SK-N-SH treated with all-trans-retinoic acid at 6 μM for 48 hours (cell line): ENCODE results near the gene CNPPD1.

ENCODE experiments used
- ATAC-seq: fragments of 200-7000 bp; cut with Tn5 transposase; 3 replicates; pipeline ENCODE4 v1.9.1; 2020; ENCODE audit warnings: mild to moderate bottlenecking, moderate library complexity
- ARNTL ChIP-seq: fragments of 450-650 bp; formaldehyde crosslinking; IDR thresholded peaks from 2 replicates; pipeline ENCODE4 v1.5.0; 2020; ENCODE audit warnings: low read depth, mild to moderate bottlenecking, moderate library complexity, borderline replicate concordance
- CSDC2 ChIP-seq: fragments of 250-450 bp; sonication (Bioruptor Pico); IDR thresholded peaks from 2 replicates; pipeline ENCODE4 v1.5.0; 2020; ENCODE audit warnings: mild to moderate bottlenecking, moderate library complexity
- CSRNP3 ChIP-seq: fragments of 250-450 bp; sonication (Bioruptor Pico); IDR thresholded peaks from 2 replicates; pipeline ENCODE4 v1.5.1; 2021; ENCODE audit warnings: mild to moderate bottlenecking, moderate library complexity
- ESRRG ChIP-seq: fragments of 250-450 bp; sonication (Bioruptor Pico); IDR thresholded peaks from 2 replicates; pipeline ENCODE4 v1.6.1; 2021; ENCODE audit warnings: mild to moderate bottlenecking
- GLIS3 ChIP-seq: fragments of 250-450 bp; sonication (Bioruptor Pico); IDR thresholded peaks from 2 replicates; pipeline ENCODE4 v1.5.0; 2020; ENCODE audit warnings: mild to moderate bottlenecking, moderate library complexity
- ISL1 ChIP-seq: fragments of 250-450 bp; sonication (Bioruptor Pico); IDR thresholded peaks from 2 replicates; pipeline ENCODE4 v2.1.2; 2022; ENCODE audit warnings: mild to moderate bottlenecking, moderate library complexity
- POU6F1 ChIP-seq: fragments of 250-450 bp; sonication (Bioruptor Pico); IDR thresholded peaks from 2 replicates; pipeline ENCODE4 v1.8.0; 2021; ENCODE audit warnings: low read depth, mild to moderate bottlenecking, moderate library complexity, borderline replicate concordance
- PPARA ChIP-seq: fragments of 250-450 bp; sonication (Bioruptor Pico); IDR thresholded peaks from 2 replicates; pipeline ENCODE4 v1.5.0; 2020; ENCODE audit warnings: mild to moderate bottlenecking, borderline replicate concordance
- RARB ChIP-seq: fragments of 250-450 bp; sonication (Bioruptor Pico); IDR thresholded peaks from 2 replicates; pipeline ENCODE4 v1.8.0; 2021; ENCODE audit warnings: mild to moderate bottlenecking, moderate library complexity
- SNAI2 ChIP-seq: fragments of 250-450 bp; sonication (Bioruptor Pico); IDR thresholded peaks from 2 replicates; pipeline ENCODE4 v1.5.0; 2020; ENCODE audit warnings: mild to moderate bottlenecking, moderate library complexity
- TCF4 ChIP-seq: fragments of 250-450 bp; sonication (Bioruptor Pico); IDR thresholded peaks from 2 replicates; pipeline ENCODE4 v1.8.0; 2021; ENCODE audit warnings: mild to moderate bottlenecking, moderate library complexity, borderline replicate concordance
- TOX ChIP-seq: fragments of 250-450 bp; sonication (Bioruptor Pico); IDR thresholded peaks from 2 replicates; pipeline ENCODE4 v1.8.0; 2021; ENCODE audit warnings: mild to moderate bottlenecking, moderate library complexity, borderline replicate concordance
- ZC3H10 ChIP-seq: fragments of 250-450 bp; sonication (Bioruptor Pico); IDR thresholded peaks from 2 replicates; pipeline ENCODE4 v1.5.1; 2021; ENCODE audit warnings: mild to moderate bottlenecking, moderate library complexity
- ZFP3 ChIP-seq: fragments of 250-450 bp; sonication (Bioruptor Pico); IDR thresholded peaks from 2 replicates; pipeline ENCODE4 v1.5.0; 2020; ENCODE audit warnings: mild to moderate bottlenecking, moderate library complexity
- ZFP30 ChIP-seq: fragments of 450-650 bp; formaldehyde crosslinking; IDR thresholded peaks from 2 replicates; pipeline ENCODE4 v1.5.0; 2022; ENCODE audit warnings: mild to moderate bottlenecking, moderate library complexity
- ZNF565 ChIP-seq: fragments of 450-650 bp; formaldehyde crosslinking; conservative IDR thresholded peaks from 2 replicates; pipeline ENCODE4 v1.5.0; 2020; ENCODE audit warnings: low read depth, mild to moderate bottlenecking, moderate library complexity
- ZNF70 ChIP-seq: fragments of 450-650 bp; formaldehyde crosslinking; IDR thresholded peaks from 2 replicates; pipeline ENCODE4 v1.5.0; 2020; ENCODE audit warnings: mild to moderate bottlenecking, moderate library complexity
- ZNF8 ChIP-seq: fragments of 450-650 bp; formaldehyde crosslinking; IDR thresholded peaks from 2 replicates; pipeline ENCODE4 v1.5.0; 2020; ENCODE audit warnings: mild to moderate bottlenecking, moderate library complexity
- TF ChIP-seq, protein P1 (sequence below): fragments of 250-450 bp; sonication (Bioruptor Pico); IDR thresholded peaks from 2 replicates; pipeline ENCODE4 v1.8.0; 2020; ENCODE audit warnings: mild to moderate bottlenecking, moderate library complexity, borderline replicate concordance
- TF ChIP-seq, protein P2 (sequence below): fragments of 250-450 bp; sonication (Bioruptor Pico); IDR thresholded peaks from 2 replicates; pipeline ENCODE4 v1.5.0; 2020; ENCODE audit warnings: mild to moderate bottlenecking, moderate library complexity

CNPPD1 gene

DNA sequence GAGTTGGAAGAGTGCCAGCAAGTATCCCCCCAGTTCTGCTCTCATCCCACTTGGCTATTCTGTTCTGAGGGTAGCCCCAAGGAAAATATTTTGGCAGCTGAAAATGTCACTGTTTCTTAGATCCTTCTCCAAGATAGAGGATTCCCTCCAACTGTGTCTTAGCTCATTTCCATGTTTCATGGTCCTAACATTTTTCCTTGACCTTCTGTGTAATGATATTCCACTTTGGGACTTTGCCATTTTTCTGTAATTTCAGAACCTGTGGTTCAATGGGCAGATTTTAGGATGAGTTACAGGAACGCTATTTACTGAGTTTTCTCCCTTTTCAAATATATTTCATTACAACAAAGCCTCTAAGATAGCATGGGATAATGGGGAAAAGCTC is 50.8 kb downstream of the CNPPD1 start:
- TF ChIP-seq, protein P1, sequence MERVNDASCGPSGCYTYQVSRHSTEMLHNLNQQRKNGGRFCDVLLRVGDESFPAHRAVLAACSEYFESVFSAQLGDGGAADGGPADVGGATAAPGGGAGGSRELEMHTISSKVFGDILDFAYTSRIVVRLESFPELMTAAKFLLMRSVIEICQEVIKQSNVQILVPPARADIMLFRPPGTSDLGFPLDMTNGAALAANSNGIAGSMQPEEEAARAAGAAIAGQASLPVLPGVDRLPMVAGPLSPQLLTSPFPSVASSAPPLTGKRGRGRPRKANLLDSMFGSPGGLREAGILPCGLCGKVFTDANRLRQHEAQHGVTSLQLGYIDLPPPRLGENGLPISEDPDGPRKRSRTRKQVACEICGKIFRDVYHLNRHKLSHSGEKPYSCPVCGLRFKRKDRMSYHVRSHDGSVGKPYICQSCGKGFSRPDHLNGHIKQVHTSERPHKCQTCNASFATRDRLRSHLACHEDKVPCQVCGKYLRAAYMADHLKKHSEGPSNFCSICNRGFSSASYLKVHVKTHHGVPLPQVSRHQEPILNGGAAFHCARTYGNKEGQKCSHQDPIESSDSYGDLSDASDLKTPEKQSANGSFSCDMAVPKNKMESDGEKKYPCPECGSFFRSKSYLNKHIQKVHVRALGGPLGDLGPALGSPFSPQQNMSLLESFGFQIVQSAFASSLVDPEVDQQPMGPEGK (CRISPR knock-in tag), result no peak
- TF ChIP-seq TOX, result no peak
- no peak for TF ChIP-seq ESRRG (CRISPR knock-in tag)
- TF ChIP-seq RARB, result no peak
- TF ChIP-seq ZNF70 (CRISPR knock-in tag), result no peak
- no peak for TF ChIP-seq ZNF565 (CRISPR knock-in tag)
- no peak for TF ChIP-seq PPARA (CRISPR knock-in tag)
- TF ChIP-seq POU6F1 (CRISPR knock-in tag), result no peak
- no peak for TF ChIP-seq ISL1 (CRISPR knock-in tag)
- no peak for TF ChIP-seq ZC3H10 (CRISPR knock-in tag)
- no peak for TF ChIP-seq TCF4 (CRISPR knock-in tag)
- no peak for TF ChIP-seq GLIS3
- no peak for TF ChIP-seq SNAI2 (CRISPR knock-in tag)
- TF ChIP-seq, all 23 proteins: peak for 0
- ATAC-seq, result no peak

DNA sequence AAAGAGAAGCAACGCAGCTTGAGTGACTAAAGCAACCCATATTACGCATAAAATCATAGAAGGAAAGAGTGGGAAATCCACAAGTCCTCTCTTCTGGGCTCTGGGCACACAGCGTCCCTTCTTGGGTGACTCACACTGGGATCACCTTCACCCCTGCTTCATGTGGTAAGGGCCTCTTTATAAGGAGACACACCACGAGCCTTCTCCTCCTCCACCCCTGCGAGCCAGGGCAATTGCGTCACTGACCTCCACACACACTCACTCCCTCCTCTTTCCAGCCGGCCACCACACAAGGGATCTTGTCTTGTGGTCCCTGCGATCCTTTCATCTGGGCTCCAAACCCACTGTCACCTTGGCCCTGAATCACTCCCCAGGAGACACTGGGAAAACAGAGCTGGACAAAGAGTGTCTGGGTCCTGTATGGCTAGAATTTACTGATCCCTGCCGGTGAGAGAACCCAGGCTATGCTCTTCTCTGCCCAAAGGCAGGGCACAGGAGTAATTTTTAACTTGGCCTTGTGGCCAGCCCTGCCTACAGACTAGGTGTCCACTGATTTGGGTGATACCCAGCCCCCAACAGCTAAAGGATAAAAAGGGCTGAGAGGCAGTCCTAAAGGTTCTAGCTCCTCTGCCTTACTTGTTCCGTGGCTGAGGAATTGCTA is 51.4 kb downstream of the CNPPD1 start:
- ATAC-seq, result no peak
- TF ChIP-seq ZFP3 (CRISPR knock-in tag) (no peak), PPARA (CRISPR knock-in tag) (no peak), ZNF565 (CRISPR knock-in tag) (no peak), CSDC2 (CRISPR knock-in tag) (no peak), ZNF8 (CRISPR knock-in tag) (no peak), TCF4 (CRISPR knock-in tag) (no peak), POU6F1 (CRISPR knock-in tag) (no peak), ISL1 (CRISPR knock-in tag) (no peak), CSRNP3 (CRISPR knock-in tag) (no peak), ARNTL (CRISPR knock-in tag) (no peak), SNAI2 (CRISPR knock-in tag) (no peak), ZFP30 (CRISPR knock-in tag) (no peak), TOX (no peak), ESRRG (CRISPR knock-in tag) (no peak), GLIS3 (no peak)
- TF ChIP-seq, protein P1 (CRISPR knock-in tag), result no peak
- TF ChIP-seq, protein P2, sequence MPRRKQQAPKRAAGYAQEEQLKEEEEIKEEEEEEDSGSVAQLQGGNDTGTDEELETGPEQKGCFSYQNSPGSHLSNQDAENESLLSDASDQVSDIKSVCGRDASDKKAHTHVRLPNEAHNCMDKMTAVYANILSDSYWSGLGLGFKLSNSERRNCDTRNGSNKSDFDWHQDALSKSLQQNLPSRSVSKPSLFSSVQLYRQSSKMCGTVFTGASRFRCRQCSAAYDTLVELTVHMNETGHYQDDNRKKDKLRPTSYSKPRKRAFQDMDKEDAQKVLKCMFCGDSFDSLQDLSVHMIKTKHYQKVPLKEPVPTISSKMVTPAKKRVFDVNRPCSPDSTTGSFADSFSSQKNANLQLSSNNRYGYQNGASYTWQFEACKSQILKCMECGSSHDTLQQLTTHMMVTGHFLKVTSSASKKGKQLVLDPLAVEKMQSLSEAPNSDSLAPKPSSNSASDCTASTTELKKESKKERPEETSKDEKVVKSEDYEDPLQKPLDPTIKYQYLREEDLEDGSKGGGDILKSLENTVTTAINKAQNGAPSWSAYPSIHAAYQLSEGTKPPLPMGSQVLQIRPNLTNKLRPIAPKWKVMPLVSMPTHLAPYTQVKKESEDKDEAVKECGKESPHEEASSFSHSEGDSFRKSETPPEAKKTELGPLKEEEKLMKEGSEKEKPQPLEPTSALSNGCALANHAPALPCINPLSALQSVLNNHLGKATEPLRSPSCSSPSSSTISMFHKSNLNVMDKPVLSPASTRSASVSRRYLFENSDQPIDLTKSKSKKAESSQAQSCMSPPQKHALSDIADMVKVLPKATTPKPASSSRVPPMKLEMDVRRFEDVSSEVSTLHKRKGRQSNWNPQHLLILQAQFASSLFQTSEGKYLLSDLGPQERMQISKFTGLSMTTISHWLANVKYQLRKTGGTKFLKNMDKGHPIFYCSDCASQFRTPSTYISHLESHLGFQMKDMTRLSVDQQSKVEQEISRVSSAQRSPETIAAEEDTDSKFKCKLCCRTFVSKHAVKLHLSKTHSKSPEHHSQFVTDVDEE (CRISPR knock-in tag), result no peak
- TF ChIP-seq, all 23 proteins: peak for 0
